Stimulated activated CD4-positive, alpha-beta T cell treated with anti-CD3 and anti-CD28 coated beads, Interleukin-1b, Interleukin-23, amount 100 ng/mL, for 4 hours (primary cell): ENCODE results near the gene PTPRM.

Source experiments
- DNase-seq, 2 donors: peaks; one replicate each; pipeline ENCODE4 v3.0.0-alpha.2; 2020; ENCODE audit warnings: low read depth in 2 of 2

PTPRM gene

GRCh38 chr18:8324343-8325065, 757.4 kb downstream of the PTPRM start:
- DNase-seq, result no peak

DNA sequence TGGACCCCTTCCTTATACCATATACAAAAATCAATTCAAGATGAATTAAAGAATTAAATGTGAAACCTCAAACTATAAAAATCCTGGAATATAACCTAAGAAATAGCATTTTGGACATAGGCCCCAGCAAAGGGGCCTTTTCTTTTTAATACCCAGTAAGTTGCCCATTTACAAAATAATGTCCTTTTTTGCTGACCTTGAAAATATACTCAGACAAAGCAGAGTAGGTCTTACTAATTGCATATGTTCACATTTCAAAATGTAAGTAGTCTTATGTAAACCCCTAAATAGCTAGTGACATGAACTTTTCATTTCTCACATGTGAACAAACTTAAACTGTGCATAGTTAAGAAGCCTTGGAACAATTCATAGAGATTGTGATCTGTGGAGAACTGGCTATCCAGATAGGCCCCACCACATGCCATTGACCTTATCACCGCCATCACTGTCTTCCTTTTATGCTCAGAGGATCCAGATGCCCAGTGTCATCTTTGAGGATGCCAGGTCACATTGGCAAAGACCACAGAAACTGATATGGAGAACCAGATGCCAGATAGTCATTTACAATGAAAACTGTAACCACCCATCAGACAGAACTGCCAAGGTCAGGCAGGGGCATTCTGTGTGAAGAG, 759.8 kb downstream of the PTPRM start:
- no peak for DNase-seq

DNA sequence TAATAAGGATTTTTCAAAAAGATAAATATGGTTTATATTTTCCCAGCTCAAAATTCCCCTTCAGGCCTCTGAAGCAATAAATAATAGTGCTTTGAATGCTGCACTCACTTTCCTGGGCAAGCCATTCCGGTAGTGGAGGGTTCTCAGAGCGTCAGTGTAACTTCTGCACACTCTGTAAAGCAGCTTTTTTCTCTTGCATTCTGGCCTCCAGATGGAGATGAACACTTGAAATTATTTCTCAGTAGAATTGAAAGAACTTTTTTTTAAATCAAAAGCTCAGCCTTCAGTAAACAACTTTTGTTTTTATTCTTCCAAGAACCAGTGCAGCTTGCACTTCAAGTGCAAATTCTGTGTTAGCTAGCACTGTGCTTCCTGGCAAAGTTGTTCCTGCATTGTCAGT, 761.0 kb downstream of the PTPRM start:
- DNase-seq, result no peak

- no peak for DNase-seq
Measured at GRCh38 chr18:8329186-8329771, 762.2 kb downstream of the PTPRM start.

- no peak for DNase-seq
Measured at GRCh38 chr18:8330575-8330974, 763.5 kb downstream of the PTPRM start.

GRCh38 chr18:8332286-8332685, 765.2 kb downstream of the PTPRM start:
- no peak for DNase-seq

- DNase-seq, result no peak
Measured at GRCh38 chr18:8333961-8334360, 766.8 kb downstream of the PTPRM start.

- DNase-seq, result no peak
Measured at GRCh38 chr18:8337211-8337610, 770.1 kb downstream of the PTPRM start.

DNA sequence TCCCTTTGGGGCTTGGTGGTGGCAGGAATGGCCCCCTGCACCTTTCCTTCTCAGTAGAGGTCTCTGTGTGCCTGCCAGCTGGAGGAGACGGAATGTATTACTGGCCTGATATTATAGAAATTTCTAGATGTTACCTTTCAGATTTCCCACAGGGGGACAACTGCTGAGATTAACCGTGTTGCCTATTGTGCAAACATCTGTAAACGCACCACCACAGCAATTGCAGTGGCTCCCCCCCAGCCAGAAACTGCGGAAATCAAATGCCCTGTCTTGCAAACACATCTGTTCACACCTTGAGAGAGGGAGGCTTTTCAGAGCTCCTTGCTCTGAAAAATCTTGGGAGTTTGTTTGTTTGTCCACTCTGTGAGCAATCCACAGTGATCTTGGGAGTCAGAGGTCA, 772.1 kb downstream of the PTPRM start:
- no peak for DNase-seq

GRCh38 chr18:8339952-8340351, 772.8 kb downstream of the PTPRM start:
- no peak for DNase-seq

DNA sequence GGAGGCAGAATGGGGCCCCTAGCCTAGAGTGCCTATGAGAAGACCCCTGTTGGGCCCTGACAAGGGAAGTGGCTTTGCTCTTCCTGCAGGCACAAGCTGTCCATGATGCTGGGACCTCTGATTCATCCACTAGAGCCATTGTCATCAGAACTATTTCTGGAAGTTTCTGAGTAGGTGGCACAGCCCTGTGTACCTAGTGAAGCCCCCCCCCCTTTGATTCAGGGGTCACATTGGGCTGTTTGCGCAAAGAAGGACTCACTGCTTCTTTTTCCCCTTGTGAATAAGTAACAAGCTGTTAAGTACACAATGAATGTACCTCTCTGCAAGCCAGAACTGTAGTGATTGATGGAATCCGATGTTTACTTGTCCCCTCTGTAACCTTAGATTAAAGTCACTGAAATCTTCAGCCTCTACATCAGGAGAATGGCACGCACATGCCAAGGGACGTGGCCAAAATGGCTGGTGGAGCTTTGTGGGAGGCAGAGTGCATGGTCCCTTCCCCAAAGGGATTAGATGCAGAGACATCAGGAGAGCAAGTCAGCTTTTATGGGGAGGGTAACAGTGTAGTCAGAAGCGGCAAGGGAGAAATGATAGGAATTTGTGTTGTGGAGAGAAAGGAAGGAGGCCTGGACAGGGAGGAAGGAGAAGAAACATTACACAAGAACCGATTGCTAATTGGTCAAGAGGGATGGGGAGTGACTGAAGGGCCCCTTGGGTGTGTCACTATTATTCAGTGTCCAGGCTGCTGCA, 774.5 kb downstream of the PTPRM start:
- no peak for DNase-seq

DNA sequence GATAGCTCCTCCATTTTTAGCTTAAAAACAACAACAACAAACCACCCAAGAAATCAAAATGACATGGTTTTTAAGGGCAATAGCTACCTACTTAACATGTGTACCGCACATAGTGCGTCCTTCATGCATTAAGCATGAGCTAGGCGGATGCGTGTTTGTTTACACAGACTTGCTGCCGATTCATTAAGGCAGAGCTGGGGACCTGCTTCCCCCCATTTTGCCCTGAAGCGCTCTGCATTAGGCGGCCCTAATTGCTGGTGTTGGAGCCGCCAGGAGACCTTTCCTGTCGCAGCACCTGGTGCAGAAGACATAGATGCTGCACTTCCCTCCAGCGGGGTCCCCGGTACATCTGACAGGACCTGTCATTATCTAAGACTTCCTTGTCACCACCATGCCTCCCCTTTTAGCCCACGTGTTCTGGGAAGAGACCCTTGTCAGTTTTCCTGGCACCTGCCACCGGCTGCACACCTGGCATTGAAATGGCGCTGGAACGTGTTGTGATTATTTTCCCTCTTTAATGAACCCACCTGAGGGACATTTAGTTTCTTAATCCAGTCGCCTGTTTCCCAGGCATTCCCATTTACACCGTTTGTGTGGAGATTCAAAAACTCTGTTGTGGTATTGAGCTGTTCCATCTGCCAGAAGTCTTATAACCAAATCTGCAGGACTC, 781.1 kb downstream of the PTPRM start:
- no peak for DNase-seq

GRCh38 chr18:8349608-8350323, 782.6 kb downstream of the PTPRM start:
- no peak for DNase-seq

GRCh38 chr18:8350628-8351027, 783.5 kb downstream of the PTPRM start:
- DNase-seq, result no peak

DNA sequence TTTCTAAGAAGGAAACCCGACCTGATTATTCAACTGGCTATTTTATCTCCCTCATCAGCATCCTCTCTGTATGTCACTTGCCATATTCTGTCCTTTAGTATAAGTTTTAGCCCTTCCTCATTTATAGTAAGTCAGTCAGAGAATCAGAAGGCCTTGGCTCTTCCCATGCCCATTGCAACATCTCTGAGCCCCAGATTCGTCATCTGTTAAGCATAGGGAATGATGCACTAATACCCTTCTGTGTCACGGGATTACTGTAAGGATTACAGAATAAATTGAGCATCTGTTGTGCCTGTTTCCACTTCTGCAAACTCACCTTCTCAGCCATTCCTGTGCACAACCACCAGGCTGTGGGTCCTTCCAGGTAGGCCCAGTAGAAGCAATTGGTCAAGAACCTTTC, 784.0 kb downstream of the PTPRM start:
- DNase-seq, result no peak

GRCh38 chr18:8354304-8354703, 787.2 kb downstream of the PTPRM start:
- no peak for DNase-seq

DNA sequence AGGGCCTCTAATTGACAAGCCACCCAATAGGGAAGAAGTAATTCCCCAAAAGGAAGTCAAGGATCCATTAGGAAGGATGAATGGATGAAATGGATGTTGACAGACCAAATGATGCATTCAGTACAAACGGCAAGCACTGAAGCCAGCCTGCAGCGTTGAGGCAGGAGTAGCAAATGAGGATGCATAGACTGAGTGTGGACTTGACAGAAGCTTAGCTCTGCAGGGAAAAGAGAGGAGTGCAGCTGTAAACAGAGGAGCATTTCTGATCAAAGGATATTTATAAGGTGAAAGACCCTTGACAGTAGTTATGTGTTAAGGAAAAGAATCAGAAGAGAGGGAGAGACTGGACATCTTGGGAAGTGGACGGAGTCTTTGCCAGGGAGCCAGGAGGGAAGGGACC, 788.9 kb downstream of the PTPRM start:
- no peak for DNase-seq

DNA sequence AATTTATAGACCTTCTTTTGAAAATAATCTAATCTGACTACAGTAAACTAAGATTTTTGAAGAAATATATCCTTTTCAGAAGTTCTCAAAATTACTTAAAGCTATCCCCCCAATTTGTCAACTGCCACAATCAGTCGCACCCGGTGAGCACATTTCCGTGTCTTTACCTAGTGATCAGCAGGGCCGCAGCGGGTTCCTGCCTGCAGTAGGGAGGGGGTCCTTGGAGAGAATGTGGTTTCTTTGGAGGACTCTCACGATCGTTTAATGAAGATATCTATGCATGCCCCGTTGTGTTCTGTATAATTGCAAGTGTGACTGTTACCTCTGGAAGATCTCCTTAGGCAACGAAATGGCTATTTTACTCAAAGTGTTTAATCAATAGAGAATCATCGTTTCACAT, 790.2 kb downstream of the PTPRM start:
- no peak for DNase-seq

- no peak for DNase-seq
Measured at GRCh38 chr18:8358033-8358765, 791.1 kb downstream of the PTPRM start.

DNA sequence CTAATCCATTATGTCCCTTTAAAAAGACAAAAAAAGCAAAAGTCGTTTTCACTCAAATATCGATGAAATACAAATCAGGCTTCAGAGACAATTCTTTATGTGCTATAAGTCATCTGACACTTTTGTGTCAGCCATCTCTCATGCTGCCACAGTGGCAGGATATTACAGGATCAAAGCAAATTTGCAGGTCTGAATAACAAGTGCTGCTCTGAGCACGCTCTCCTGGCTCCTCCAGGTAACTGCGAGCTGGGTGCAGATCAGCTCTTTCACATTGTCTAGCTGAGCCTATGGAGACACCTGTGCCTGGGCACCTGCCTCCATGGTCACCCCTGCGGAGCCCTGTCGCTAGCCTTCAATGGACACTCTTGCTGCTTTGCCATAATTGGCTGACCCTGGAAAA, 792.0 kb downstream of the PTPRM start:
- no peak for DNase-seq

- no peak for DNase-seq
Measured at GRCh38 chr18:8359481-8359880, 792.4 kb downstream of the PTPRM start.
